HL-60 (cell line): ENCODE measurements around the gene SOBP.

Source experiments
- DNase-seq, 2 experiments: peaks; one replicate each; pipeline ENCODE4 v3.0.0-alpha.2; 2010 to 2020; ENCODE audit warnings: low read depth in 1 of 2, low spot score in 1 of 2
- H3K27ac ChIP-seq: fragments of 250-450 bp; sonication (Bioruptor Pico); replicated peaks from 2 replicates; pipeline ENCODE4 v1.5.1; 2020; ENCODE audit warnings: mild to moderate bottlenecking, moderate library complexity
- H3K27me3 ChIP-seq: fragments of 250-450 bp; sonication (Bioruptor Pico); 2 replicates; pipeline ENCODE4 v1.5.1; 2021; ENCODE audit warnings: mild to moderate bottlenecking, moderate library complexity; ENCODE audit not compliant: insufficient read depth, poor library complexity, severe bottlenecking
- H3K4me3 ChIP-seq: replicated peaks from 2 replicates; pipeline ENCODE4 v1.5.1; 2011; ENCODE audit warnings: mild to moderate bottlenecking, control low read depth, low read length; ENCODE audit not compliant: insufficient read depth
- GABPA ChIP-seq: IDR thresholded peaks from 2 replicates; pipeline ENCODE4 v1.6.1; 2012; ENCODE audit warnings: low read depth
- POLR2AphosphoS5 ChIP-seq: IDR thresholded peaks from 2 replicates; pipeline ENCODE4 v1.6.1; 2012; ENCODE audit warnings: low read depth
- SPI1 ChIP-seq: IDR thresholded peaks from 2 replicates; pipeline ENCODE4 v1.6.1; 2012; ENCODE audit warnings: low read depth, mild to moderate bottlenecking, borderline replicate concordance
- TF ChIP-seq, protein P1 (sequence below): IDR thresholded peaks from 2 replicates; pipeline ENCODE4 v1.6.1; 2012; ENCODE audit warnings: low read depth; ENCODE audit not compliant: insufficient replicate concordance
- TF ChIP-seq, protein P2 (sequence below): IDR thresholded peaks from one replicate; pipeline ENCODE4 v1.5.1; 2011; ENCODE audit warnings: low read length, control low read depth, inconsistent platforms; ENCODE audit not compliant: insufficient read depth

SOBP gene

DNA sequence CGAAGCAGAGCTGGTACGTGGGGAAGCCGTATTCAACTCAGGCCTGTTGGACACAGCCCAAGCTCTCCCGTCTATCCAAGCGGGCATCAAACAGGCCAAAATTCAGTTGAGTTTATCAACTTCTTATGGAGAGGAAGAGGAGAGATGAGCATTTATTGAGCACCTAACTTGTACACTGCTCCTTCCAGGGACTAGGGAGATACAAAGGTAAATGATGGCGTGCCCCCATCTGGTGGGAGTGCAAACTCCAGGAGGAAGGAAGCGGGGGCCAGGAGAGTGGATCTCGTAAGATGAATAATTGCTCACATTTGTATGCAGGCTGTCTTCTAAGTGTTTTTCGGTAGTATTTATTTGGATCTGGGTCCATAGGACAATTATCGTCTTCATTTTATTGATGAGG is 146.6 kb downstream of the SOBP start:
- peaks cover 10% of the 10 kb centered on the region for H3K27me3 ChIP-seq
- TF ChIP-seq, protein P1, sequence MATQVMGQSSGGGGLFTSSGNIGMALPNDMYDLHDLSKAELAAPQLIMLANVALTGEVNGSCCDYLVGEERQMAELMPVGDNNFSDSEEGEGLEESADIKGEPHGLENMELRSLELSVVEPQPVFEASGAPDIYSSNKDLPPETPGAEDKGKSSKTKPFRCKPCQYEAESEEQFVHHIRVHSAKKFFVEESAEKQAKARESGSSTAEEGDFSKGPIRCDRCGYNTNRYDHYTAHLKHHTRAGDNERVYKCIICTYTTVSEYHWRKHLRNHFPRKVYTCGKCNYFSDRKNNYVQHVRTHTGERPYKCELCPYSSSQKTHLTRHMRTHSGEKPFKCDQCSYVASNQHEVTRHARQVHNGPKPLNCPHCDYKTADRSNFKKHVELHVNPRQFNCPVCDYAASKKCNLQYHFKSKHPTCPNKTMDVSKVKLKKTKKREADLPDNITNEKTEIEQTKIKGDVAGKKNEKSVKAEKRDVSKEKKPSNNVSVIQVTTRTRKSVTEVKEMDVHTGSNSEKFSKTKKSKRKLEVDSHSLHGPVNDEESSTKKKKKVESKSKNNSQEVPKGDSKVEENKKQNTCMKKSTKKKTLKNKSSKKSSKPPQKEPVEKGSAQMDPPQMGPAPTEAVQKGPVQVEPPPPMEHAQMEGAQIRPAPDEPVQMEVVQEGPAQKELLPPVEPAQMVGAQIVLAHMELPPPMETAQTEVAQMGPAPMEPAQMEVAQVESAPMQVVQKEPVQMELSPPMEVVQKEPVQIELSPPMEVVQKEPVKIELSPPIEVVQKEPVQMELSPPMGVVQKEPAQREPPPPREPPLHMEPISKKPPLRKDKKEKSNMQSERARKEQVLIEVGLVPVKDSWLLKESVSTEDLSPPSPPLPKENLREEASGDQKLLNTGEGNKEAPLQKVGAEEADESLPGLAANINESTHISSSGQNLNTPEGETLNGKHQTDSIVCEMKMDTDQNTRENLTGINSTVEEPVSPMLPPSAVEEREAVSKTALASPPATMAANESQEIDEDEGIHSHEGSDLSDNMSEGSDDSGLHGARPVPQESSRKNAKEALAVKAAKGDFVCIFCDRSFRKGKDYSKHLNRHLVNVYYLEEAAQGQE = no peak
- TF ChIP-seq SPI1 (no peak), POLR2AphosphoS5 (no peak), GABPA (no peak)
- TF ChIP-seq, protein P2, sequence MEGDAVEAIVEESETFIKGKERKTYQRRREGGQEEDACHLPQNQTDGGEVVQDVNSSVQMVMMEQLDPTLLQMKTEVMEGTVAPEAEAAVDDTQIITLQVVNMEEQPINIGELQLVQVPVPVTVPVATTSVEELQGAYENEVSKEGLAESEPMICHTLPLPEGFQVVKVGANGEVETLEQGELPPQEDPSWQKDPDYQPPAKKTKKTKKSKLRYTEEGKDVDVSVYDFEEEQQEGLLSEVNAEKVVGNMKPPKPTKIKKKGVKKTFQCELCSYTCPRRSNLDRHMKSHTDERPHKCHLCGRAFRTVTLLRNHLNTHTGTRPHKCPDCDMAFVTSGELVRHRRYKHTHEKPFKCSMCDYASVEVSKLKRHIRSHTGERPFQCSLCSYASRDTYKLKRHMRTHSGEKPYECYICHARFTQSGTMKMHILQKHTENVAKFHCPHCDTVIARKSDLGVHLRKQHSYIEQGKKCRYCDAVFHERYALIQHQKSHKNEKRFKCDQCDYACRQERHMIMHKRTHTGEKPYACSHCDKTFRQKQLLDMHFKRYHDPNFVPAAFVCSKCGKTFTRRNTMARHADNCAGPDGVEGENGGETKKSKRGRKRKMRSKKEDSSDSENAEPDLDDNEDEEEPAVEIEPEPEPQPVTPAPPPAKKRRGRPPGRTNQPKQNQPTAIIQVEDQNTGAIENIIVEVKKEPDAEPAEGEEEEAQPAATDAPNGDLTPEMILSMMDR = no peak
- no peak overlapping the region for H3K4me3 ChIP-seq
- no peak for DNase-seq
- H3K27ac ChIP-seq = no peak overlapping the region

DNA sequence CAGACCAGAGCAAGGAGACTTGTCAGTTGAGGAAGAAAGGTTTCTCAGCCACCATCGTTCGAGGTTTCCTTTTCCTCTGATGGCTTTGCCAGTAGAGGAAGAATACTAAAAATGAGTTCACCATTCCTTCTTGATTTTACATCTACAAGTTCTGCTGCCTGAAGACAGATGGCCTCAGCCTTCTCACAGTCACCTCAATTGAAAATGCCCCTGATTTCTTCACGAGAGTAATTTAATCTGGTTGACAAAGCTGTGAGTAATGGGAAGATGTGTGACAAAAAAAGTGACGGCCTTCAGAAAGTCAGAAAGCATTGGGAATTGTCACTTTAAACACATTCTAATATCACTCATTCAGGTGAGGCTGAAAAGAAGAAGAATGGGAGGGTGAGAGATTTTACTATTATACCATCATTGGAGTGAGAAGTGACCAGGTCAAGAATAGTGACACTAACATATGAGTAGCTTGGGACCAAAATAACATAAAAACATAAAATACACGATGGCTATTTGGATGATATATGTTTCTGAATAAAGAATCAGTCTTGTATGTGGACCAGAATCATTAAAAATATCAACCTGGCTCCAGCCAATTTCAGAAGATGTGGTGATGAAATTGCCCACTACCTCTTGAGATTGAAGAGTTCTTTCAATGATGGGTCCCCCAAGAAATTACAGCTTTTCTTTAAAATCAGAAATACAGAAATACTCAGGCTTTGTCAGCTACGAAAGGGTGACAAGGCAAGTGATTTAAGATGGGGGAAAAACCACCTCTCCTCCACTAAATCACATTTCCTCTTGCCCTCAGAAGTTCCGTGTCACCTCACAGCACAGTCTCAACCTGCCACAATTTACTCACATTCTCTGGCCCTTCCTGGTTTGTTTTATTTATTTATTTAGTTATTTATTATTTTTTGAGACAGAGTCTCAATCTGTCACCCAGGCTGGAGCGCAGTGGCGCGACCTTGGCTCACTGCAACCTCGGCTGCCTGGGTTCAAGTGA is 147.7 kb downstream of the SOBP start:
- Histone ChIP-seq H3K27me3 (peaks cover 10% of the 10 kb centered on the region), H3K4me3 (no peak overlapping the region), H3K27ac (no peak overlapping the region)
- no peak for TF ChIP-seq GABPA
- TF ChIP-seq POLR2AphosphoS5 = no peak
- TF ChIP-seq, protein P2 = no peak
- no peak for TF ChIP-seq SPI1
- no peak for DNase-seq

DNA sequence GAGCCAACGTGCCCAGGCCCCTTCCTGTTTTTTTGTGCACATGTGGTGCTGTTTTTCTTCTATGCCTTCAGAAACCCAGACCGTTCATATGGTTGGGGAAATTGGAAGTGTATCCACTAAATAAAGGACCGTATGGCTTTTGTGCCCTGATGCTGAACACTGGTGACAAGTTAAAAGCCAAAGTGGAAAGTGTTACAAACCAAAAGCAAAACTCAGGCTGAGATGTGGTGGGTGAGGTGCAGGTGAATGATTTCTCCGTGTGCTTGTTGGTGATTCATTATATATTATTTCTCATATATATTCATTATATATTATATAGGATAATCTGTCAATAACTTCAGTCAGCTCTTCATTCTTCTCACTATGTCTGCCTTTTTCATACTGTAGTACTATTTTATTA is 148.6 kb downstream of the SOBP start:
- Histone ChIP-seq H3K27me3 (peaks cover 8% of the 10 kb centered on the region), H3K4me3 (no peak overlapping the region), H3K27ac (no peak overlapping the region)
- DNase-seq = no peak
- TF ChIP-seq SPI1 (no peak), POLR2AphosphoS5 (no peak), GABPA (no peak)
- TF ChIP-seq, protein P2 = no peak
- TF ChIP-seq, protein P1 = no peak
